NCI-H524 treated with DMSO at 0.1 percent for 48 hours (cell line): ENCODE results near the gene EXTL2.
"Not testable (repeated sequence)": the region's sequence is repeated elsewhere in the genome, so short reads cannot be mapped to it uniquely, and the experiment has no call there.

Experiments used
- DNase-seq: peaks from one replicate; lab custom pipeline; 2025; lab: John Stamatoyannopoulos, UW

EXTL2 gene

DNA sequence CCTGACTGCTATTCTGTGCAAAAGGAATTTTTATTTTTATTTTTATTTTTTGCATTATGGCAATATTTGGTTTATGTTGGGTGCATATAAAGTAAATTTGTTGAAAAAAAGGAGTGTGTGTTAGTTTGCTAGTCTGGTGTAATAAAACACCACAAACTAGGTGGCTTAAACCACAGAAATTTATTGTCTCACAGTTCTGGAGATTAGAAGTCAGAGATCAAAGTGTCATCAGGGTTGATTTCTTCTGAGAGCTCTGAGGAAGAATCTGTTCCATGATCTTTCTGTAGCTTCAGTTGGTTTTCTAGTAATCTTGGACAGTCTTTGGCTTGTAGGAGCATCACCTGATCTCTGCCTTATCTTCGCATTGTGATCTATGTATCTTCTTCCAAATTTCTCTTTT is 7.7 kb upstream of the EXTL2 start:
- no peak for DNase-seq

DNA sequence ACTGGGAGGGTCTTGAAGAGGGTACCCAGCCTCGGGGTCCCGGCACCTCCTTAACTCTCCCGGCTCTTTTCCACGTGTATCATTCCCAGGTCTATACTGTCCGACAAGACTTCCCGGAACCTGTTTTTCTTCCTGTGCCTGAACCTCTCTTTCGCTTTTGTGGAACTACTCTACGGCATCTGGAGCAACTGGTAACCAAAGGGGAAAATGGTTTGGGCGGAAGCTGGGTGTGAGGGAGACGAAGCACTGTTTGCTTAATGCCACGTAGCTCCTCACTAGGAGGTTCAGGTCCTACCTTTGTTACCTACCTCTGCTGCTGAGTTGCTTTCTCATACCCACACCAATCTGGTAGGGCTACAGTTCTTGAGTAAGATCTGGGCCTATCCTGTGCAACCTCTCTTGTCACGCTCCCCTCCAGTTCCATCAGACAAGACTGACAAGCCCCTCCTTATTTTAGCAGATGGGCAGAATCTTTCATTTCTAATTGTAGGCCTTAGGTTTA is 1.9 kb upstream of the EXTL2 start:
- DNase-seq = no peak

DNA sequence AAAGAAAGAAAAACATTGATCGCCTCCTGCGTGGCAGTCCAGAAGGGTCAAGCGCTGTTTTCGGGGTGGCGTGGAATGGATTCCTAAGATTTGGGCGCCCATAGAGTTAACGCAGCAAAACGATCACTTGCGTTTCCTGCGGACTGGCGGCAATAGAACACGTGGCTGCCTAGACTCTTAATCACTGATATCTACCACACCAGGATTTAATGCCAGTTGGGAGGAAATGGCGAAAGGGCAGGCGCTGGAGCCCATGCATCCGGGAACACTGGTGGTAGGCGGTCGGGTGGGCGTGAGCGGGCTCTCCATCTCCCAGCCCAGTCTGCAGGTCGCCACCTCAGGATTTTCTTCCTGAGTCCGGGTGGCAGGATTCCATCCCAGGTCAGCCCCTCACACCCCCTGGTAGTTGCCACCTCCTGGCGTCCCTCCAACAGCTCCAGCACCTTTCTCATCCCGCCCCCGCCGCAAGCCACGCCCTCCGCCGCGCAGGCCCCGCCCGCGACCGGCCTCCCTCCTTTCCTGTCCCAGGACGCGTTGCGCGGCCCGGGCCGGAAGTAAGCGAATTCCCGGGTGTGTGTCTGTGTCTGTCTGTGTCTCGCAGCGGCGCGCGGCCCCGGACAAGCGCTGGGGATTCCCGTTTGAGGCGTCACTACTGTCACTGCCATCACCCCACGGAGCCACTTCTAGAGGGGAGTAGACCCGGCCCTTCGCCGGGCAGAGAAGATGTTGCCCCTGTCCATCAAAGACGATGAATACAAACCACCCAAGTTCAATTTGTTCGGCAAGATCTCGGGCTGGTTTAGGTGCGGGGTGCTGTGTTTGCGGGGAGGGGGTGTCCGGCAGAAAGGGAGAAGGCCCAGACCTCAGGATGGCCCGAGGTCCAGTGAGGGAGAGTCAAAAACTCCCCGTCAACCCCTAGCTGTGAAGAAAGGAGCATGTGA is 1.2 kb upstream of the EXTL2 start, which contains the start of gene SLC30A7:
TSS of gene SLC30A7 (plus strand) at position 551 of the 941 bp plus-strand sequence. CDS start at position 724, 173 bp downstream.
- DNase-seq = peak; percentile 44

DNA sequence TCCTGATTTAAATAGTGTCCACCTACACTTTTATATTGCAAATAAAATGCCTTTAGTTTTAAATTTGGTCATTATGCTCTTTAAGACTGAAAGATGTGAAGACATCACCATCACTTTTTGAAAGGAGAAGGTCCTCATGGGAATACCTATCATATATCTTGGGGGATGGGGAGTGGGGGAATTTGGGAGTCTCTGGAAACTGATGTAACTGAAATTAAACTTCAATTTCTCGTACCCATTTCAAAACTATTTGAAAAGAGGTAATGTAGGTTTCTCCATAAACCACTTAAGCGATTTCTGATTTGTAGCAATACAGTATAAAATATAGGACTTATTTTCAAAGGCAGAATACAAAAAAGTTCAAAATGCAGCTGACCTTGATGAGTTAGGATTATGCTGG is 924 bp downstream of the EXTL2 start:
- DNase-seq = no peak

DNA sequence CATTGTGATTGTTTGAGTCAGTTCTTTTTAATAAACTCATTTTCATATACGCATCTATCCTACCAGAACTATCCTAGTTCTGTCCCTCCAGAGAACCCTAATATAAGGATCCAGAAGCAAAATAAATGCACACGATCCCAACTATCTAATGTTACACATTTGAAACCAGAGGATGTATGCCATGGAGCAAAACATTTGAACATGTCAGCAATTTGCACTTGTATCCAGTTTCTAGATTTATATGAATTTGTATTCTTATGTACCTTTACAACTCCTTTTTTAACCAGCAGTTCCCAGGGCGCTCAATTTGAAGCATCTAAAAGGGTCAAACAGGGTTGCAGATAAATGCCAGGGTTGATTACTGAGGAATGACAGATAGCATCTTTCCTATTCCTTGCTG is 2.1 kb downstream of the EXTL2 start:
- no peak for DNase-seq

DNA sequence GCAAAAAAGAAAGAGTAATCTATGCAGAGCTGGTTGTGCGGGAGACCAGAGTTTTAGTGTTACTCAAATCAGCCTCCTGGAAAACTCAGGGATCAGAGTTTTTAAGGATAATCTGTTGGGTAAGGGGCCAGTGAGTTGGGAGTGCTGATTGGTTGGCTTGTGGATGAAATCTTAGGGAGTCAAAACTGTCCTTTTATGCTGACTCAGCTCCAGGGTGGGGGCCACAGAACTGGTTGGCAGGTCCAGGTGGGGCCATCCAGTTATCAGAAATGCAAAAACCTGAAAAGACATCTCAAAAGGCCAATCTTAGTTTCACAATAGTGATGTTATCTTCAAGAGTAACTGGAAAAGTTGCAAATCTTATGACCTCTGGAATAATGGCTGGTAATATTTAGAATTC is 3.3 kb downstream of the EXTL2 start:
- DNase-seq = no peak

DNA sequence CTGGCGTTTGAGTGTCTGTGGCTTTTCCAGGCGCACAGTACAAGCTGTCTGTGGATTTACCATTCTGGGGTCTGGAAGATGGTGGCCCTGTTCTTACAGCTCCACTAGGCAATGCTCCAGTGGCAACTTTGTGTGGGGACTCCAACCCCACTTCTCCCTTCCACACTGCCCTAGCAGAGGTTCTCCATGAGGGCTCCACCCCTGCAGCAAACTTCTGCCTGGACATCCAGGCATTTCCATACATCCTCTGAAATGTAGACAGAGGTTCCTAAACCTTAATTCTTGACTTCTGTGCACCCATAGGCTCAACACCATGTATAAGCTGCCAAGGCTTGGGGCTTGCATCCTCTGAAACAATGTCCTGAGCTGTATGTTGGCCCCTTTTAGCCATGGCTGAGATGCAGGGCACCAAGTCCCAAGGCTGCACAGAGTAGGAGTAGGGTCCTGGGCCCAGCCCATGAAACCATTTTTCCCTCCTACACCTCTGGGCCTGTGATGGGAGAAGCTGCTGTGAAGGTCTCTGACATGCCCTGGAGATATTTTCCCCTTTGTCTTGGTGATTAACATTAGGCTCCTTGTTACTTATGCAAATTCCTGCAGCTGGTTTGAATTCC is 4.7 kb downstream of the EXTL2 start:
- not testable (repeated sequence) for DNase-seq

DNA sequence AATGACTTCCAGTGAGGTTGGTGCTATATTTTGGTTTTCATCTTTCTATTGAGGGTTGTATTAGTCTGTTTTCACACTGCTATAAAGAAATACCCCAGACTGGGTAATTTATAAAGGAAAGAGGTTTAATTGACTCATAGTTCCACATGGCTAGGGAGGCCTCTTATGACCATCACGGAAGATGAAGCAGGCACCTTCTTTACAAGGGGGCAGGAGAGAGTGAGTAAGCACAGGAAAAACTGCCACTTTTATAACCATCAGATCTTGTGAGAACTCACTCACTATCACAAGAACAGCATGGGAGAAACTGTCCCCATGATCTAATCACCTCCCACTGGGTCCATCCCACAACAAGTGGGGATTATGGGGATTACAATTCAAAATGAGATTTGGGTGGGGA is 5.6 kb downstream of the EXTL2 start:
- DNase-seq = not testable (repeated sequence)

DNA sequence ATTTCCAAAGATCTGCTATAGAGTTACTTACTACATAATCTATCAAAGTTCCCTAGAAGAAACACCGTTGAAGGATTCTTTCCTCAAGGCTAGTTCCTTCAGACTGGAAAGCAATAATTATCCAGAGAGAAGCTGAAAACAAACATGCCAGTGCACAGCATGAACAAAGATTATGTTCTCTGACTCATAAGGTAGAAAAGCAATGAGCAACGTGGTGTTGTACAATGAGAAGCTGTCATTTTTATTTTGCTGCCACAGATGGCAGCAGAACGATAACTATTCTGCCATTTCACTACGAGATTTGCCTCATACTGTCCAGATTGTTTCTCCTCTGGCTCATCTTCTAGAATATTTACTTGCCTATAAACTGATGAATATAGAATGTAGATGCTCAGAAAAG is 10.7 kb downstream of the EXTL2 start:
- DNase-seq = no peak

DNA sequence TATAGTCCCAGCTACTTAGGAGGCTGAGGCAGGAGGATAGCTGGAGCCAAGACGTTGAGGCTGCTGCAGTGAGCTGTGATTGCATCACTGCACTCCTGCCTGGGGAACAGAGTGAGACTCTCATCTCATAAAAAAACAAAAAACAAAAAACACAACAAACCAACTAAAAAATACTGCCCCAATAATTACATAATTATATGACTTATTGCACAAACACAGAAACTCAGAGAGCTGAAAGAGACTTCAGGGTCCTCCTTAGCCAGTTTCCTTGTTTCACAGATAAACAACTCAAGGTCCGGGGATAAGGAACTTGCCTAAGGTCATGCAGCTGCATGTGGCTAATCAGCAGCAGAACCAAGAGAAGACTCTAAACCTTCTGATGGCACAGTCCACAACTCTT is 11.9 kb downstream of the EXTL2 start:
- DNase-seq = no peak

DNA sequence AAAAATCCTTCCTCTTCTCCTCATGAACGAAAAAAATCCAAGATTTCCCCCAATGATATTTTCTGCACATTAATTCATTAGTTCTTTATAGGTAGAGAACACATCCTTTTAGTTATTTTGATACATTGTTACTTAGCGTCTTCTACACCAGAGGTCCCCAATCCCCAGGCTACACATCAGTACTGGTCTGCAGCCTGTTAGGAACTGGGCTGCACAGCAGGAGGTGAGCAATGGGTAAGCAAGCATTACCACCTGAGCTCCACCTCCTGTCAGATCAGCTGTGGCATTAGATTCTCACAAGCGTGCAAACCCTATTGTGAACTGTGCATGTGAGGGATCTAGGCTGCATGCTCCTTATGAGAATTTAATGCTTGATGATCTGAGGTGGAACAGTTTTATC is 13.0 kb downstream of the EXTL2 start:
- no peak for DNase-seq

DNA sequence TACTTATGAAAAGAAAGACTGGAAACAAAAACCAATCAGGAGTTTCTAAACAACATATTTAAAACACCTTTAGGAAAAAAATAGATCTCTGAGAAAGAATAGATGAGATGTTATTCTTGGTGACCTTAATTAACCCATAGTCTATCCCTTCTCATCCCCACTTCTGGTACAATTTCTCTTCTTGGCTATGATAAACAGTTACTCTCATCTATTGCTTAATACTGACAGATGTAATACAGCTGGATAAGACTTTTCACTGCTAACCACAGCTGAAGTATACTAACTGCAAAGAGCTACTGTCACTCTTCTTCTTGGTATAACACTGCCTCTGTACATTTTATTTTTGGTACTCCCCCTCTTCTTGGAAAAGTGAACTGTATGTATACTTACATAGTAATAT is 15.2 kb downstream of the EXTL2 start:
- no peak for DNase-seq

DNA sequence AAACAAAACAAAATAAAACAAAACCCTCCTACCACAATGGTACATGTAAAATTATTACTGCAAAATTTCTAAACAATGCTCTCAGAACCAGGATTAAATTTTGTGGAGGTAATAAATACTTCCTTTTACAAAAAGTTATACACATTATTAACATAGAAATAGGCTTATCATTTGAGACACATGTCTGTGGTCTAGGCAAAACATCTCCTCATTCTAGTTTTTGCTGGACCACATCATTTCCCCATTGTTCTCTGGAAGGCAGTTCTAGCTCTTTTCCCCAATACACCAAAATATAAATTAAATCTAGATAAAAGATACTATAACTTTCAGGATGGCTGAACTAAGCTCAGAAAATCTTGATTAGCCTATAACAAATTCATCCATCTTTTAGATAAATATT is 18.4 kb downstream of the EXTL2 start:
- DNase-seq = no peak

DNA sequence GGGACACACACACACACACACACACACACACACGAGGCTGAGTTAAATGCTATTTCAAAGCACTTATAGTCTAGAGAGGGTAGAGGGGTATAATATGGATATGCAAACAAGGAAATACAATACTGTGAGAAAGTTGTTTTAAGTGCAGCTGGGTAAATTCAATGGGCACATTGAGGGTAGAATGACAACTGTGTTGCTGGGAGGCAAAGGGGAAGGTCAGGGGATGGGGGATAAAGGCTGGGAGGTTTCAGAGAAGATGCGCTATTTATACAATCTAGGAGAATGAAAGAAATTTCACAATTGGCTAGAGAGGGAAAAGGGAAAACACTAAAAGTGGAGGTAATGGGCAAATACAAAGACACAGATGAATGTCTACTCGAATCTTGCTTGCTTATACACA is 19.4 kb downstream of the EXTL2 start:
- no peak for DNase-seq

DNA sequence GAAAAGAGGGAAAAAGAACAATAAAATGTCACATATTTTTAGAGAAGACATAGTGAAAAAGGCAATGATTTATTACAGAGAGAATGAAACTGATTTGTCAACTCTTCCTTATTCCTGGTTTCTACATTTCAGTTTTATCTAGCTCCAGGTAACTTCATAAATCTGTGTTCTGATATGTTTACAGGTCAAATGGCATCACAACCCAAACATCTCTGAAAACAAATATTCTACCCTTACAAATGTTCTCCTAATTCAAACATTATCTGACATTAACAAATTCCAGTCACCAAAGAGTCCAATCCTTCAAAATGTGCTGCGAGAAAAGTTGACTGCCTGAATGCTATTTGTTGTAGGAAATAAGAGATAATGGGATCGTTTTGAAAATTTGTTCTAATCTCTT is 20.2 kb downstream of the EXTL2 start:
- no peak for DNase-seq

DNA sequence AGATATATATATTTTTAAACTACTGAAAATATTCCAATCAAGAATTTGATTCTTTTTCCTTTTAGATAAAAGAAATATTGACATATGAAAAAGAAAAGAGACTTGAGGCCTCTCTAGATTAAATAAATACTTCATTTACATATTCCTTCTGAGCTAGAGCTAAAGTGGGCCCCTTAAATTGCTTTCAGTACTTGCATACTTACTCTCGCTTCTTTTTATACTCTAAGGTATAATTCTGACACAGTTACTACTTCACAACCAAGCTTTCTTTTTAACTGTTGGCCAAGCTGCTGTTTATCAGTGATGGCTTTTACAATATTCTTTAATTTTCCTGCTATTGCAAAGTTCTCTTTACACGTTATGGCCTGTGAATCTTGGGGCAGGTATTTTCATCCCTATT is 24.6 kb downstream of the EXTL2 start:
- DNase-seq = no peak

DNA sequence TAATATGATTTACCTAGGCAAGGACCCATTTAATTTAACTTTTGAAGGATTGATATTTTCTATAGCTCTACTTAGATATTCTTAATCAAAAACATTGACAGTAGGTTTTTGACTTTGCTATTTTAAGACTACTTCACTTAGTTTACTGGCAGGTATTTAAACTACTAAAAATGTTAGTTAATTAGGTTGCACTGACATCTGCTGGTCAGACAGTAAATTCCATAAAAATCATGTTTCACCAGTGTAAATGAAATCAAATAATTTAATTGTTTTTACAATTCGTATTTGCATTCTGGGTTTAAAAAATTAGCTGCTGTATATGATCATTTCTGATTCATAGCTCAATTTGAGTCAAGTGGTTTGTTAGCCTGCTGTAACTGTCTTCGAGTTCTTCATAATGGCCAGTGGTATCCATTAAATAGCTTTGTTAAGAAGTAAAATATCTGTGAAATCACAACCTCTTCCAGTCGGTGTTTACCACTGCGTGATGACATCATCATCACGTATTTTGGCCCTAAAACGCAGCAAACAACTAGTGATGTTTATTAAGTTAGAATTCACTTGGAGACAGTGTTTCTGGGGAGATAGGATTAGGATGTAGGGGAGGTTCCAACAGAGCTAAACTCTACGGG is 26.2 kb downstream of the EXTL2 start:
- no peak for DNase-seq

DNA sequence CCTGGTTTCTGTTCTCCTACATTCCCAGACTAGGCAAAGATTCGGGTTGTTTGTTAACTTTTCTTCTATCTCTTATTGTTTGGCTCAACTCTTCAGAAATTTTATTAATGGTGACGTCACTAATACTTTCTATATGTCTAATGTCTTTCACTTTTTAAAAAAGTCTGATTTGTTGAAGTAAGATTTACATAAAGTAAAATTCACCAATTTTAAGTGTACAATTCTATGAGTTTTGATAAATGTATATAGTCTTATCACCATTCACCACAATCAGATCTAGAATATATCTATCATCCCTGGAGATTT is 27.8 kb downstream of the EXTL2 start:
- DNase-seq = no peak

DNA sequence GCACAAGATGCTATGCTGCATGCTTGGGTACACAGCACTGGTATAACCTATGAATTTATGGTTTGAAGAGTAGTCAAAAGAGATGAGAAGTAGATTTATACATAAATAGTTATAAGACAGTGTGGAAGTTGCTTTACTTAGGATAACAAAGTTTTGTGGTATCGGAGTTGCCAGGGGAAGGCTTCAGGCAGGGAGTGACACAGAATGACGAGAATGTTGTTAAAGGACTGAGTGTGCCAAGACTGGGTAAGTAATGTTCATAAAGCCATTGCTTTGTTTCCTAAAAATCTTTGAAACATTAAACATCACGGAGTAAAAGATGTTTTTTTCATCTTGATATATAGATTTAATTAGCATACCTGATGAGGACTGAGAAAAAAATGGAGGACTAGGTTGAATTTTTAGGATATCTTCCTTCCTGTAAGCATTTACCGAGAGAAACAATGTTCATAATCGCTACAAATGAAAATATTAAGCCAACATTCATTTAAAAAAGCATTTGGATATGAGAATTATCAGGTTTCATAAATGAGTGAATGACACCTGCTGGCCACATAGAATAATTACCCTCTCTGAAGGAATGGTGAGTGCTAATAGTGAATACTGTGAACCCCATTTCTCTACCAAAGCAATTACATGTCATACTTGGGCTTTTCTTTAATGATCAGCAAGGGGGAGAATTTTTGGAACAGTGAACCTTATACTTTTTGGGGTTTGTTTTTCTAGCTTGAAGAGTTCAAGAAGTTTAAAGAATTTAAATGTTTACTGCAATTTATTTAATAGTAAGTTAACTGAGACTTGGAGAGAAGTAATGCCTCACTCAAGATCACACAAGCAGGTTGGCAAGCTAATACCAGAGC is 28.4 kb downstream of the EXTL2 start:
- no peak for DNase-seq

DNA sequence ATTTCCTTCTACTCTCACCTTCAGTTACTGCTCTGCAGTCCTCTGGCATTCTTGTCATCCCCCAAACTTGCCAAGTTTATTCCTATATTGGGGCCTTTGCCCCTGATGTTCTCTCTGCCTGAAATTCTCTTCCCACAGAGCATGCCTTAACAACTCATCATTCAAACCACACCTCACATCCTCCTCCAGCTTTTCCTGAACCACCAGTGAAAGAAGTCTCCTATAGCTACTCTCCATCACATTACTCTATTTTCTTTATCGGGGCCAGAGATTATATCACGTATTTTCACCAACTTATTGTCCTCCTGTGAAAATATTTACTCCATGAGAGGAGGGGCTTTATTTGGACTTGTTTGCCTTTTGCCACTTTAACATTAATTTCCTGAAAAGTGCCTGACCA is 32.1 kb downstream of the EXTL2 start:
- no peak for DNase-seq

DNA sequence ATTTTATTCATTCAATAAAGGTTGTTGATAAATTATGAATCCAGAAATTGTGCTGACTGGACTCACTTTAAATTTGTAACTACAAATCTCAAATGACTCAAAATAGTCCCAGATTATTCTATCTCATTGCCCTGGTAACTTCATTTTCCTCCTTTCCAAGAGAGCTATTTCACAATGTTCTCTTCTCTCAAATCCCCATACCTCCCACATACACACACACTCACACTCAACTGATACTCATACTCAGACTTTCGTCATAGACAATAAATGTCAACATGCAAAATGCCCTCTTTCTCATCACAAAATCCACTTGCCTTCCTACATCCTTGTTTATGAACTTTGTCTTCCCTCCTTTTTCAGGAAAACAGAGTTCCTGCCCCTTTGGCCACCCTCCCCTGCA is 33.3 kb downstream of the EXTL2 start:
- DNase-seq = no peak

DNA sequence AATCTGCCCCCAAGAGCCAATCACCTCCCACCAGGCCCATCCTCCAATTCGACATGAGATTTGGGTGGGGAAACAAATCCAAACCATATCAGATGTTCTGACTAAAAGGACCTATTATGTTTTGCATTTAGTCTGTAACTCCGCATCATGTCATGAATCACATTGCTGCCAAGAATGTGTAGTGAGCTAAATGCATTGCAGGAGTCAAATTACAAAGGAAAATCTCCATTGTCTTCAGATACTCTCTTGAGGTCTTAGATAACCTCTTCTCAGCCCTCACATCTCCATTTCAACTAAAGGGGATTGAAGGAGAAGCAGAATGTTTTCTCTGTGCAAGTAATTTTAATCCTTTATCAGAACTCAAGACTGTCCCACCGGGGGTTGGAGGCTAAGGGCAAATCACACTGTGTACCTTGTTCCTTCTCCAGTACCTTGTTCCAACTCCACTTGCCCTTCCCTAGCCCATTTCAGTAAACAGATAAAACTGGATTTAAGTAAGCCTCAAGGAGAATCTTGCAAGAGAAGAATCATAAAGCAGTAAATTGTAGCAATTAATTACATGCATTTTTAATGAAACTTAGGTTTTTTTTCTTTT is 34.1 kb downstream of the EXTL2 start:
- DNase-seq = no peak
